ENCODE measurements around the gene SMIM45.

Gene SMIM45

DNA sequence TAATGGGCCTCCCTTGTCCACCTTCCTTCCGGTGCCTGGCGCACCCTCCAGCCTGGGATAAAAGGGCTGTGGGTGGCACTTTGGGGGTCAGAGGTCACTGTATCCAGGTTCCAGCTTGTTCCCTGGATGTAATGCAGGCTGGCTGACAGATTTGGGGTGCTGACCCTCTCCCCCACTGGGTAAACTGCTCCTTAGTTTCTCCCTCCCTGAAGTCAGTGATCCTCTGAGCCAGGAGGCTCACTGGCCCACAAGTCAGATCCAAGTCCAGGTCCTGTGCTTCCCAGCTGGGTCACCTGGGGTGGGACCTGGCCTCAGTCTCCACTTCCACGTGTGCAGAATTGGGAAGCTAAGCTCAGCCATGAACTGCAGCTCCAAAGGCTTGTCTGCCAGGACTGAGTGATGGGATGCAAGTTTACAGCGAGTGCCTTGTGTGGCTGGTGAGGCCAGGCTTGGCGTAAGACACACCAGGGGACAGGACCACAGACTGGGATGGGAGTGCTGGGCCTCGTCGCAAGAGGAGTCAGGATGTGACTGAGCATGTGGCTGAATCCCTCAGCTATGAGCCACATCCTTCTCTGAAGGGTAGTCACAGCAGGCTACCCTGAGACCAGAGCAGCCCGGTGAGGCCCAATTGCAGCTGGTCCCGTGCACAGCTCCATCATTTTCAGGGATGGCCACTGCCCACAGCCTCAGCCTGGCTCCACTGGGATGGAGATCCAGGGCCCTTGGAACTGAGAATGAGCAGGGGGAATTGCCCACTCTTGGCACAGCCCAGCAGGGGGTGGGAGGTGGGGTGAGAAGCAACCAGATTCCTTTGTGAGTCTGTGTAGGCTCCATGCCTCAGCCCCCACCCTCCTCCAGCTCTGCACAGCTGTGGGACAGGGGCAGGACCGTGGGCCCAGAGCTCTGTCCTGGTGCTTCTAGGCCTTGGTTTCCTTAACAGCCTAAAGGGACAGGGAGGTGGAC, 44.2 kb upstream of the SMIM45 start:
- in situ Hi-C loops (cut with MboI; ENCODE audit: low sequenced_read_pairs), result no loop called here
- H3K27me3 ChIP-seq (ENCODE audit: control insufficient read depth, insufficient read depth, low read length), result peaks cover 35% of the 10 kb centered on the region
- POLR2A ChIA-PET (ENCODE audit: unreplicated experiment), result no interaction called here
- no TSS peak for BruUV-seq (replicated peaks)
- H2BK20ac ChIP-seq (ENCODE audit: low read depth, low read length), result no peak overlapping the region
- intact Hi-C loops (cut with micrococcal nuclease), result no loop called here
- no peak overlapping the region for H3K56ac ChIP-seq (ENCODE audit: extremely low read depth, insufficient read depth, low read length)
- H2BK120ac ChIP-seq (ENCODE audit: low read depth, low read length), result no peak overlapping the region
- ATAC-seq (ENCODE audit: low read depth) (peak; percentile 6; the same call in 1 of the 2 replicates), DNase-seq (peak; percentile 13)
- CTCF ChIA-PET, result no interaction called here
- no peak overlapping the region for H4K5ac ChIP-seq (ENCODE audit: low read depth, low read length)
- dilution Hi-C loops (cut with HindIII; ENCODE audit: low sequenced_read_pairs, unreplicated experiment), result no loop called here
- no peaks in the 10 kb centered on the region for H3K9me1 ChIP-seq (ENCODE audit: insufficient read depth, low read length)
- H4K20me1 ChIP-seq (ENCODE audit: insufficient read depth, low read length), result peaks cover 7% of the 10 kb centered on the region
- H3K4me3 ChIP-seq (ENCODE audit: insufficient read depth, low read depth, low read length), result no peak overlapping the region
- H2AK9ac ChIP-seq (replicated peaks; ENCODE audit: low read depth, low read length, poor library complexity), result peak overlapping the region; percentile 15
- H3K4me1 ChIP-seq (ENCODE audit: control insufficient read depth, insufficient read depth, low read length), result peaks cover 2% of the 10 kb centered on the region; the same call in 1 of the 2 replicates
- H3K36me3 ChIP-seq (ENCODE audit: control insufficient read depth, insufficient read depth, low read length), result peaks cover 12% of the 10 kb centered on the region; the same call in 1 of the 2 replicates
- no peak overlapping the region for H2AK5ac ChIP-seq (ENCODE audit: low read depth, low read length)
- H3K27ac ChIP-seq (ENCODE audit: insufficient read depth, low read length), result no peak overlapping the region
- H2AFZ ChIP-seq (replicated peaks; ENCODE audit: low read length, poor library complexity), result no peak overlapping the region
- no peak overlapping the region for H3K18ac ChIP-seq (ENCODE audit: low read depth, low read length)
- no peak overlapping the region for H3K14ac ChIP-seq (replicated peaks; ENCODE audit: low read depth, low read length)
- H3K79me1 ChIP-seq (ENCODE audit: low read depth in 1 of 2, low read length in 2 of 2), result no peaks in the 10 kb centered on the region
- no peak overlapping the region for H4K8ac ChIP-seq (ENCODE audit: low read depth in 2 of 2, low read length in 2 of 2)
- H3K9ac ChIP-seq (ENCODE audit: low read depth, low read length), result no peak overlapping the region
- no peaks in the 10 kb centered on the region for H3K9me3 ChIP-seq (ENCODE audit: control insufficient read depth, insufficient read depth, low read length)
- 71% methylated on average over 4 of the region's 10 CpGs; no CpG with 5 or more reads in 1 of the 2 experiments for WGBS, 2 experiments (ENCODE audit: extremely low coverage in 2 of 2, insufficient read length in 1 of 2)
- H3K4ac ChIP-seq (ENCODE audit: low read depth, low read length), result no peak overlapping the region
- no peak overlapping the region for H4K91ac ChIP-seq (ENCODE audit: insufficient read depth, low read depth, low read length)
- H3K4me2 ChIP-seq (ENCODE audit: low read depth, low read length), result no peak overlapping the region
- H3K23ac ChIP-seq (ENCODE audit: low read depth, low read length), result no peak overlapping the region
- no peak overlapping the region for H2BK5ac ChIP-seq (ENCODE audit: low read depth, low read length, poor library complexity, severe bottlenecking)
- H2BK15ac ChIP-seq (ENCODE audit: low read depth, low read length), result no peak overlapping the region
- TF ChIP-seq, protein P1, sequence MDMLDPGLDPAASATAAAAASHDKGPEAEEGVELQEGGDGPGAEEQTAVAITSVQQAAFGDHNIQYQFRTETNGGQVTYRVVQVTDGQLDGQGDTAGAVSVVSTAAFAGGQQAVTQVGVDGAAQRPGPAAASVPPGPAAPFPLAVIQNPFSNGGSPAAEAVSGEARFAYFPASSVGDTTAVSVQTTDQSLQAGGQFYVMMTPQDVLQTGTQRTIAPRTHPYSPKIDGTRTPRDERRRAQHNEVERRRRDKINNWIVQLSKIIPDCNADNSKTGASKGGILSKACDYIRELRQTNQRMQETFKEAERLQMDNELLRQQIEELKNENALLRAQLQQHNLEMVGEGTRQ (IDR thresholded peaks at IDR 0.05; ENCODE audit: low read depth, low read length), result no peak
- TF ChIP-seq POLR2A (IDR thresholded peaks at IDR 0.05; ENCODE audit: low read depth, low read length) (no peak), BHLHE40 (IDR thresholded peaks at IDR 0.05; ENCODE audit: low read depth, low read length) (no peak), RAD21 (IDR thresholded peaks at IDR 0.05; ENCODE audit: low read length) (no peak), NFE2L2 (IDR thresholded peaks at IDR 0.05; ENCODE audit: low read depth, low read length) (no peak), RFX5 (IDR thresholded peaks at IDR 0.05; ENCODE audit: low read depth, low read length) (no peak), RCOR1 (IDR thresholded peaks at IDR 0.05; ENCODE audit: insufficient replicate concordance, low read length) (no peak), MAFK (IDR thresholded peaks at IDR 0.05; ENCODE audit: low read depth, low read length) (no peak), CHD1 (IDR thresholded peaks at IDR 0.05; ENCODE audit: low read depth, low read length) (no peak), MAZ (IDR thresholded peaks at IDR 0.05; ENCODE audit: borderline replicate concordance, low read depth, low read length) (no peak), CEBPB (IDR thresholded peaks at IDR 0.05; ENCODE audit: low read depth, low read length) (no peak), FOS (IDR thresholded peaks at IDR 0.05; ENCODE audit: low read depth, low read length) (no peak), MXI1 (IDR thresholded peaks at IDR 0.05; ENCODE audit: borderline replicate concordance, low read depth, low read length) (no peak)
- TF ChIP-seq, protein P2, sequence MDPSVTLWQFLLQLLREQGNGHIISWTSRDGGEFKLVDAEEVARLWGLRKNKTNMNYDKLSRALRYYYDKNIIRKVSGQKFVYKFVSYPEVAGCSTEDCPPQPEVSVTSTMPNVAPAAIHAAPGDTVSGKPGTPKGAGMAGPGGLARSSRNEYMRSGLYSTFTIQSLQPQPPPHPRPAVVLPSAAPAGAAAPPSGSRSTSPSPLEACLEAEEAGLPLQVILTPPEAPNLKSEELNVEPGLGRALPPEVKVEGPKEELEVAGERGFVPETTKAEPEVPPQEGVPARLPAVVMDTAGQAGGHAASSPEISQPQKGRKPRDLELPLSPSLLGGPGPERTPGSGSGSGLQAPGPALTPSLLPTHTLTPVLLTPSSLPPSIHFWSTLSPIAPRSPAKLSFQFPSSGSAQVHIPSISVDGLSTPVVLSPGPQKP (IDR thresholded peaks at IDR 0.05; ENCODE audit: borderline replicate concordance, low read depth, low read length), result no peak
- TF ChIP-seq, protein P3, sequence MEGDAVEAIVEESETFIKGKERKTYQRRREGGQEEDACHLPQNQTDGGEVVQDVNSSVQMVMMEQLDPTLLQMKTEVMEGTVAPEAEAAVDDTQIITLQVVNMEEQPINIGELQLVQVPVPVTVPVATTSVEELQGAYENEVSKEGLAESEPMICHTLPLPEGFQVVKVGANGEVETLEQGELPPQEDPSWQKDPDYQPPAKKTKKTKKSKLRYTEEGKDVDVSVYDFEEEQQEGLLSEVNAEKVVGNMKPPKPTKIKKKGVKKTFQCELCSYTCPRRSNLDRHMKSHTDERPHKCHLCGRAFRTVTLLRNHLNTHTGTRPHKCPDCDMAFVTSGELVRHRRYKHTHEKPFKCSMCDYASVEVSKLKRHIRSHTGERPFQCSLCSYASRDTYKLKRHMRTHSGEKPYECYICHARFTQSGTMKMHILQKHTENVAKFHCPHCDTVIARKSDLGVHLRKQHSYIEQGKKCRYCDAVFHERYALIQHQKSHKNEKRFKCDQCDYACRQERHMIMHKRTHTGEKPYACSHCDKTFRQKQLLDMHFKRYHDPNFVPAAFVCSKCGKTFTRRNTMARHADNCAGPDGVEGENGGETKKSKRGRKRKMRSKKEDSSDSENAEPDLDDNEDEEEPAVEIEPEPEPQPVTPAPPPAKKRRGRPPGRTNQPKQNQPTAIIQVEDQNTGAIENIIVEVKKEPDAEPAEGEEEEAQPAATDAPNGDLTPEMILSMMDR (conservative IDR thresholded peaks at IDR 0.05; ENCODE audit: low read depth, low read length), result no peak

Data from IMR-90 (cell line).